GM12878 (cell line): ENCODE measurements around the gene TTLL3. TPM values are rescaled to one million over a fixed set of nuclear protein-coding genes. Genes with fewer than 3 reads are reported as not detected.
A peak's percentile ranks its signal among the peaks of the same experiment; 100 is the strongest.

ENCODE experiments used
- ATAC-seq: fragments of 200-7000 bp; cut with Tn5 transposase; 3 replicates; pipeline ENCODE4 v1.9.1; 2020; ENCODE audit warnings: mild to moderate bottlenecking, moderate library complexity
- BruUV-seq: library from RNA; stranded (reverse); fragments of 400-500 nt; replicated peaks from 2 replicates; lab custom pipeline; 2021; lab: Mats Ljungman, UMichigan
- CTCF ChIA-PET: fragments of 300-600 bp; sonication (Branson Sonifier 250); formaldehyde crosslinking; extraction: SDS; loops from one replicate; lab custom pipeline; 2021; ENCODE audit warnings: inconsistent platforms; lab: Yijun Ruan, JAX
- POLR2A ChIA-PET: fragments of 350-600 bp; formaldehyde crosslinking; extraction: SDS; loops from one replicate; lab custom pipeline; 2021; ENCODE audit warnings: inconsistent platforms; lab: Charles Lee
- RAD21 ChIA-PET: fragments of 300-600 bp; sonication (Branson Sonifier 250); formaldehyde crosslinking; loops from one replicate; lab custom pipeline; 2023; ENCODE audit warnings: antibody characterized with exemption; ENCODE audit not compliant: unreplicated experiment; lab: Charles Lee
- SMC1A ChIA-PET: fragments of 300-600 bp; sonication (Branson Sonifier 250); formaldehyde crosslinking; loops from one replicate; lab custom pipeline; 2023; ENCODE audit not compliant: unreplicated experiment, uncharacterized antibody; lab: Charles Lee
- DNase-seq: peaks from one replicate; pipeline ENCODE4 v3.0.0-alpha.2; 2011; ENCODE audit warnings: low read depth, low spot score
- FAIRE-seq: peaks from 3 replicates; lab custom pipeline; 2011; peaks lifted over from hg19 to GRCh38; lab: Jason Lieb, UNC
- H2AFZ ChIP-seq: 2 replicates; pipeline ENCODE4 v1.6.0; 2011; ENCODE audit warnings: low read depth, low read length, control low read depth; ENCODE audit not compliant: control insufficient read depth
- H3K27ac ChIP-seq: 2 replicates; pipeline ENCODE4 v1.5.1; 2011; ENCODE audit warnings: control low read depth; ENCODE audit not compliant: control insufficient read depth, insufficient read depth
- H3K27me3 ChIP-seq, 2 experiments: replicated peaks in 1 of 2; 2 replicates each; pipeline versions ENCODE4 v1.6.0 to v1.6.1; 2011; ENCODE audit warnings: low read length in 1 of 2; ENCODE audit not compliant: control insufficient read depth in 2 of 2, insufficient read depth in 2 of 2
- H3K36me3 ChIP-seq, 2 experiments: 2 replicates each; pipeline ENCODE4 v1.5.1; 2011; ENCODE audit warnings: low read length in 1 of 2; ENCODE audit not compliant: control insufficient read depth in 2 of 2, insufficient read depth in 2 of 2
- H3K4me1 ChIP-seq: 2 replicates; pipeline ENCODE4 v1.6.1; 2011; ENCODE audit warnings: mild to moderate bottlenecking, low read length, moderate library complexity, mixed read lengths; ENCODE audit not compliant: control insufficient read depth, insufficient read depth
- H3K4me2 ChIP-seq: 2 replicates; pipeline ENCODE4 v1.6.0; 2011; ENCODE audit warnings: control low read depth; ENCODE audit not compliant: control insufficient read depth, insufficient read depth
- H3K4me3 ChIP-seq: fragments of 200-600 bp; sonication (generic); 2 replicates; pipeline ENCODE4 v1.5.1; 2016
- H3K79me2 ChIP-seq: 2 replicates; pipeline ENCODE4 v1.6.0; 2011; ENCODE audit warnings: low read length; ENCODE audit not compliant: control insufficient read depth, insufficient read depth
- H3K9ac ChIP-seq: 2 replicates; pipeline ENCODE4 v1.8.0; 2011; ENCODE audit warnings: low read length, control low read depth, mixed read lengths; ENCODE audit not compliant: control insufficient read depth, insufficient read depth
- H3K9me3 ChIP-seq: replicated peaks from 3 replicates; pipeline ENCODE4 v1.5.1; 2011; ENCODE audit warnings: mild to moderate bottlenecking, low read length; ENCODE audit not compliant: control insufficient read depth, insufficient read depth
- H4K20me1 ChIP-seq: 2 replicates; pipeline ENCODE4 v1.6.0; 2011; ENCODE audit not compliant: control insufficient read depth, insufficient read depth
- CBFB ChIP-seq: IDR thresholded peaks from 2 replicates; pipeline ENCODE4 v1.6.1; 2016; ENCODE audit warnings: antibody characterized with exemption, low read depth
- NR2F1 ChIP-seq: fragments of 450-650 bp; conservative IDR thresholded peaks from 2 replicates; pipeline ENCODE4 v1.6.1; 2017; ENCODE audit warnings: mild to moderate bottlenecking
- PAX5 ChIP-seq: IDR thresholded peaks from 2 replicates; pipeline ENCODE4 v1.6.1; 2011; ENCODE audit warnings: low read depth, low read length, borderline replicate concordance
- SIN3A ChIP-seq: IDR thresholded peaks from 2 replicates; pipeline ENCODE4 v1.6.1; 2012; ENCODE audit warnings: low read depth, low read length, improper control_type of control experiment
- SP1 ChIP-seq: IDR thresholded peaks from one replicate; pipeline ENCODE4 v1.6.1; 2011; ENCODE audit warnings: low read depth, low read length
- TCF3 ChIP-seq: IDR thresholded peaks from 2 replicates; pipeline ENCODE4 v1.6.1; 2012; ENCODE audit warnings: low read depth, mild to moderate bottlenecking, low read length, borderline replicate concordance; ENCODE audit not compliant: insufficient read depth
- YY1 ChIP-seq: IDR thresholded peaks from 2 replicates; pipeline ENCODE4 v1.6.1; 2011; ENCODE audit warnings: low read depth, mild to moderate bottlenecking, low read length
- ZNF217 ChIP-seq: fragments of 450-650 bp; IDR thresholded peaks from 2 replicates; pipeline ENCODE4 v1.6.1; 2017; ENCODE audit warnings: antibody characterized with exemption, mild to moderate bottlenecking
- WGBS: methylation state at CpG from one replicate; pipeline ENCODE4 v1.1.6; 2016; ENCODE audit warnings: low lambda C conversion rate; ENCODE audit not compliant: insufficient replicate concordance, insufficient coverage; ENCODE audit errors: missing lambda C conversion rate; 5-methylcytosine and 5-hydroxymethylcytosine counted together
- in situ Hi-C: fragments of 300-500 bp; cut with MboI; formaldehyde crosslinking; loops from 9 replicates; pipeline ENCODE4 v1.14.3; 2018; ENCODE audit warnings: mixed read lengths
- intact Hi-C: fragments of 100-400 bp; cut with micrococcal nuclease; formaldehyde crosslinking; loops from one replicate; pipeline ENCODE4 v1.14.2; 2022; ENCODE audit not compliant: unreplicated experiment
- polyA plus RNA-seq, 11 experiments: library from polyadenylated mRNA; depleted of rRNA in 4 of 11; unstranded in 6 of 11; stranded (reverse) in 5 of 11; fragments of >200 nt; fragmentation: Nextera tagmentation in 4 of 11; fragmentation: Illumina TruSeq in 1 of 11; extraction: Ambion mirVana in 4 of 11; extraction: Trizol in 1 of 11; gene quantifications; 1 replicate in 1 of 11; 2 replicates in 10 of 11; pipeline versions ENCODE4 v1.2.1 to v1.2.3, GENCODE V29; 2011 to 2016; ENCODE audit warnings: inconsistent platforms in 2 of 11, missing spikeins in 2 of 11, low read depth in 1 of 11
- total RNA-seq, 4 experiments: library from RNA; depleted of rRNA in 3 of 4; stranded (reverse); fragments of >200 nt in 3 of 4; fragmentation: Illumina TruSeq in 1 of 4; extraction: Trizol in 1 of 4; gene quantifications; 2 replicates each; pipeline versions ENCODE4 v1.2.1 to v1.2.3, GENCODE V29; 2013 to 2021

TTLL3 gene
- total and polyA plus RNA-seq, 10 of the 15 experiments (the other 5 are each of a cell fraction or from before 2014, with no cell fraction given): 4.2 to 51.3 (median 18.9) TPM

GRCh38 chr3:9780910-9781309 is 29.2 kb upstream of the TTLL3 start:
- in situ Hi-C loops: no loop called here
- RAD21 ChIA-PET: interaction anchor here (1.3 to 3.0 kb wide), 4 partner anchors 12 to 151 kb away, joined by 3 to 11 read pairs (median 5); partner anchors contain the start of gene OGG1
- Histone ChIP-seq H2AFZ (no peak overlapping the region), H3K27me3 (no peaks in the 10 kb centered on the region), H3K79me2 (no peaks in the 10 kb centered on the region), H3K27ac (no peak overlapping the region), H3K4me1 (peaks cover 31% of the 10 kb centered on the region), H3K9me3 (no peaks in the 10 kb centered on the region), H3K4me3 (no peak overlapping the region), H3K9ac (no peak overlapping the region), H4K20me1 (no peaks in the 10 kb centered on the region), H3K4me2 (no peak overlapping the region), H3K36me3 (peaks cover 2 to 7% of the 10 kb centered on the region in 2 experiments; a peak in 2 of 4 replicates)
- FAIRE-seq (no peak), DNase-seq (no peak), ATAC-seq (no peak; the same call in 2 of the 3 replicates)
- CTCF ChIA-PET: interaction anchor here (1.1 to 4.0 kb wide), 6 partner anchors 9 to 427 kb away, joined by 3 to 15 read pairs (median 4); partner anchors contain the start of gene CRELD1
- no TSS peak for BruUV-seq
- SMC1A ChIA-PET: interaction anchor here (0.6 to 1.9 kb wide), 4 partner anchors 10 to 141 kb away, joined by 3 to 8 read pairs (median 4); no protein-coding TSS in a partner anchor
- WGBS: 46% methylated on average over 4 of the region's 4 CpGs
- intact Hi-C loops: no loop called here
- TF ChIP-seq YY1: no peak
- TF ChIP-seq TCF3: no peak
- no peak for TF ChIP-seq NR2F1
- no peak for TF ChIP-seq SIN3A
- TF ChIP-seq PAX5: peak; percentile 88
- TF ChIP-seq SP1: no peak
- TF ChIP-seq CBFB: no peak
- TF ChIP-seq ZNF217: no peak
- POLR2A ChIA-PET: interaction anchor here (1.2 to 1.8 kb wide), 2 partner anchors 10 to 12 kb away, joined by 5 to 9 read pairs; partner anchors contain the start of genes ARPC4 and TADA3
